Activated naive CD8-positive, alpha-beta T cell treated with anti-CD3 and anti-CD28 coated beads, Interleukin-2, amount 10 ng/mL, durations not matched to agents 7 days and 5 days (primary cell): ENCODE results near the gene CUL1. TPM values are rescaled to one million over a fixed set of nuclear protein-coding genes. Genes with fewer than 3 reads are reported as not detected.

Experiments used
- ATAC-seq: fragments of 150-1000 bp; cut with Tn5 transposase; one replicate; pipeline ENCODE4 v1.10.0; 2021; ENCODE audit warnings: low read depth, moderate library complexity
- POLR2A ChIA-PET: fragments of 350-600 bp; sonication (Branson Sonifier 250); formaldehyde crosslinking; loops from one replicate; lab custom pipeline; 2021; ENCODE audit warnings: antibody characterized with exemption; lab: Charles Lee
- DNase-seq: peaks from one replicate; pipeline ENCODE4 v3.0.0; 2021
- H3K27ac Mint-ChIP-seq: one replicate; pipeline ENCODE4 v1.8.0; 2022; ENCODE audit warnings: mild to moderate bottlenecking, mixed read lengths
- H3K27me3 Mint-ChIP-seq: one replicate; pipeline ENCODE4 v1.8.0; 2022; ENCODE audit warnings: mild to moderate bottlenecking, moderate library complexity, mixed read lengths
- H3K36me3 Mint-ChIP-seq: one replicate; pipeline ENCODE4 v1.8.0; 2021; ENCODE audit warnings: mild to moderate bottlenecking, mixed read lengths
- H3K4me1 Mint-ChIP-seq: one replicate; pipeline ENCODE4 v1.8.0; 2021; ENCODE audit warnings: mixed read lengths
- H3K4me3 Mint-ChIP-seq: one replicate; pipeline ENCODE4 v1.8.0; 2022; ENCODE audit warnings: mild to moderate bottlenecking, moderate library complexity, mixed read lengths
- H3K9me3 Mint-ChIP-seq: one replicate; pipeline ENCODE4 v1.8.0; 2021; ENCODE audit warnings: mixed read lengths
- total RNA-seq, 2 experiments: library from RNA; stranded (reverse); gene quantifications; one replicate each; pipeline ENCODE4 v1.2.3, GENCODE V29; 2021

Gene CUL1
- total RNA-seq, 2 experiments from 2014 or later: 53.1 to 53.8 TPM

DNA sequence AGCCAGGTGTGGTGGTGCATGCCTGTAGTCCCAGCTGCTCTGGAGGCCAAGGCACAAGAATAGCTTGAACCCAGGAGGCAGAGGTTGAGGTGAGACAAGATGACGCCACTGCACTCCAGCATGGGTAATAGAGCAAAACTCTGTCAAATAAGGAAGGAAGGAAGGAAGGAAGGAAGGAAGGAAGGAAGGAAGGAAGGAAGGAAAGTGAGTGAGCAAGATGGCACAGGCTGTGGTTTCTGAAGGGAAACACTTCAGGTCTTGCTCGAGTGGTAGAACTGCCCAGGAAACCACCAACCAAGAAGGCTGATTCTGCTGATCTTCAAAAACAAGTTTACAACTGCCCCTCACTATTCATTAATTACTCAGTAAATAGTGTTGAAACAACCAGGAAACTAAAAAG lies 140.2 kb downstream of the CUL1 start:
- Mint-ChIP-seq H3K4me1 (peaks cover 48% of the 10 kb centered on the region), H3K27ac (peak overlapping the region; percentile 77), H3K27me3 (no peaks in the 10 kb centered on the region), H3K36me3 (peaks cover 51% of the 10 kb centered on the region), H3K4me3 (peak overlapping the region; percentile 44), H3K9me3 (no peaks in the 10 kb centered on the region)
- no peak for DNase-seq
- peak; percentile 69 for ATAC-seq
- POLR2A ChIA-PET: no interaction called here

DNA sequence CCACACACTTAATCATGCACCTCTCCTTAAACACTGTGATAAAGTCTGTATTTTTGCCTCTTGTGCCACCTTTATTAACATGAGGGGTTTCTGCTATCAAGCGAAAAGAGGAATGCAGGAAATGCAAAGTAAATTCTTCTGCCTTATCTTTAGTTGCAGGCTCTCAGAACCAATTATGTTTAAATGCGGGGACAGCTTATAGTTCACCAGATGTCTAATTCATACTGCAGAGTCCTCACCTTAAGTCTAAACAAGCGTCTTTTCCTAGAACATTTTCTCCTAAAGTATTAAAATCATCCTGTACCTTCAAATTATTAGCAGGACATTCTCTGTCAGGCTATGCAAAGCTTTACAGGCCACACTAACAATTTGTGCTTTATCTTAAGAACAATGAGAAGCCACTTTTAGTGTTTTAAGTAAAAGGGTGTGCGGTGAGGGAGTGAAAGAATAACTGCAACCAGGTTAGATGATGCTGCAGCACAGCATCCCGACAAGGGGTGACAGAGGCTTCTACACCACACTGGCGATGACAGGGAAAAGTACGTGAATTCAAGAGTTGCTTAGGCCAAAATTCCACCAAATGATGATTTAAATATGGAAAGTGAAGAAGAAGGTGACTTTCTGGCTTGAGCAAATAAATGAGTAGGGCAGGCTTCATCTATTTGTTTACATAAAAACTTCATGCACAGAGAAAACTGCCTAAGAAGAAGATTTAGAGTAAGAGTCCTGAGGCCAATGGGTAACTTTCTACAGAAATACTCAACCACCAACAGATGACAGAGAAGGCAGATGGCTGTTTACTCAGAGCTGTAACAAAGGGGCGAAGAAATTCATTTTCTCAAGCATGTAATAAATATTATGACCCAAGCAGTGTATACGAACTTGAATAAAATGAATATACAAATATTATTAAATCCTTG lies 149.4 kb downstream of the CUL1 start:
- Mint-ChIP-seq H3K4me1 (peaks cover 41% of the 10 kb centered on the region), H3K36me3 (peaks cover 13% of the 10 kb centered on the region), H3K27me3 (no peaks in the 10 kb centered on the region), H3K4me3 (no peak overlapping the region), H3K27ac (no peak overlapping the region), H3K9me3 (no peaks in the 10 kb centered on the region)
- POLR2A ChIA-PET: interaction anchor here (0.5 to 1.5 kb wide), 2 partner anchors 35 to 78 kb away, joined by 3 to 4 read pairs; no protein-coding TSS in a partner anchor
- ATAC-seq (no peak), DNase-seq (no peak)

DNA sequence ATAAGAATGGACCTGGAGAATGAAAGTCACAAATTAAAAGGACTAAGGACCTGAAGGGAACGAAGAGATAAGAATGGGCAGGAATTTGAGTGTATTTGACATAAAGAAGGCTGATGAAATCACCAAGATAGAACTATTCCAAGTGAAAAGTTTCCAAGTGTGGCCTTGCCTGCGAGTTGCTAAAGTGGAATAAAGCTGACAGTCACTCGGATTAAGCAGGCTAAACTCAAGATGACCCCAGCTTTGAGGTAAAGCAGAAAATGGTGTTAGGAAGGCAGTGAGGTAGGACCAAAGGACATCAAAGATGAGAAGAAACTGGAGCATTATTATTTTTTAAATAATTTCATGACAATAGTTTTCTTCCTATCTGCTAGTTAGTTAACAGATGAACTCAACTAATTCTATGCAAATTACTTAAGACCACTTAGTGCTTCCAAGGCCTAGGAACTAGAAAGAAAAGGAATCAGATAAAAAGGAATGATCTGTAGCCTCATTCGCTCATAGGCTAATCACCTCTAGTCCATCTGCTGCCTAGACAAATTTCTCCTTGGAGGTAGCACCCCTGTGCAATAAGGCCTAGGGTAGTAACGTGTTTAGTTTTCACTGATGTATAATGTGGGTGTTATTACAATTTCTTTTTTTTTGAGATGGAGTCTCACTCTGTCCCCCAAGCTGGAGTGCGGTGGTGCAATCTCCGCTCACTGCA lies 150.8 kb downstream of the CUL1 start:
- H3K9me3 Mint-ChIP-seq: no peaks in the 10 kb centered on the region
- H3K27me3 Mint-ChIP-seq: no peaks in the 10 kb centered on the region
- peaks cover 10% of the 10 kb centered on the region for H3K36me3 Mint-ChIP-seq
- peaks cover 40% of the 10 kb centered on the region for H3K4me1 Mint-ChIP-seq
- no peak overlapping the region for H3K27ac Mint-ChIP-seq
- no peak for ATAC-seq
- POLR2A ChIA-PET: no interaction called here
- DNase-seq: no peak
- H3K4me3 Mint-ChIP-seq: no peak overlapping the region

DNA sequence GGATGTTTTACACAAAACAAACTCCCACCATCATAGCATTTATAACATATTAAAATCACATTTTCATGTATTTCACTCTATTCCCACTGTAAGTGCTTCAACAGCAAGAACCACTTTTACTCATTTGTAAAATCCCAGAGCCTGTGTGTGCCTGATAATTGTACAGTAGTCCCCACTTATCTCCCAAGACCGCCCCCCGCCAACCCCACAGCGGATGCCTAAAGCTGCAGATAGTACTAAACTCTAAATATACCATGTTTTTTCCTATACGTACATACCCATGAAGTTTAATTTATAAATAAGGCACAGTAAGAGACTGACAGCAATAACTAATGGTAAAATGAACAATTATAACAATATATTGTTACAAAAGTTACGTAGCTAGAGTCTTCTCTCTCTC lies 151.9 kb downstream of the CUL1 start:
- no peaks in the 10 kb centered on the region for H3K27me3 Mint-ChIP-seq
- H3K9me3 Mint-ChIP-seq: no peaks in the 10 kb centered on the region
- H3K4me3 Mint-ChIP-seq: no peak overlapping the region
- no peak for ATAC-seq
- no peak for DNase-seq
- POLR2A ChIA-PET: no interaction called here
- peaks cover 41% of the 10 kb centered on the region for H3K4me1 Mint-ChIP-seq
- H3K36me3 Mint-ChIP-seq: peaks cover 6% of the 10 kb centered on the region
- H3K27ac Mint-ChIP-seq: no peak overlapping the region

Other genes with a start within 250 kb of the CUL1 start
- gene C7orf33, start 108.1 kb upstream of the CUL1 start, total RNA-seq: not detected
- 10 to 100 TPM; 73.8 to 76.6 TPM for gene EZH2, start 185.4 kb downstream of the CUL1 start, total RNA-seq